ENCODE measurements around the gene BCL2. TPM values are rescaled to one million over a fixed set of nuclear protein-coding genes. Genes with fewer than 3 reads are reported as not detected.

Gene BCL2
- polyA plus RNA-seq, 3 donors: 23.1 to 27.3 (median 26.8) TPM

GRCh38 chr18:63145166-63145850 is 174.3 kb downstream of the BCL2 start:
- DNase-seq (ENCODE audit: extremely low read depth in 1 of 11, low read depth in 9 of 11, low spot score in 4 of 11): no peak

DNA sequence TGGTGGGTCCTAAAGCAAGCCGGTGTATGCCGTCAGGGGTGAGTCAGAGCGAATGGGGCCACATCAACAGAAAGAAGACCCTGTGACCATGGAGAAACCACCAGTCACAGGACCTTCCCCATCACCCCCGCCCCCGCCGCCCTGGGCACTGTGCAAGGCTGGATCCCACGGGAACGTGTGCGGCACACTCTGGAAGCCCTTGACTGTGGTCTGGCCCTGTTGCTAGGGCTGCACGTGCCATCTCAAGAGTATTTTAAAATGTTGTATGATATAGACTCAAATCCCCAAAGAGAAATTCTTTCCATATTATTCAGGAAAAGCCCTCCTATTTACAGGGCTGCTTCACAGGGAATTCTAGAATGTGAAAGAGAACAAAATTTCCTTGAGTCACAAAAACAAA is 174.8 kb downstream of the BCL2 start:
- DNase-seq (ENCODE audit: extremely low read depth in 1 of 11, low read depth in 9 of 11, low spot score in 4 of 11): no peak

DNA sequence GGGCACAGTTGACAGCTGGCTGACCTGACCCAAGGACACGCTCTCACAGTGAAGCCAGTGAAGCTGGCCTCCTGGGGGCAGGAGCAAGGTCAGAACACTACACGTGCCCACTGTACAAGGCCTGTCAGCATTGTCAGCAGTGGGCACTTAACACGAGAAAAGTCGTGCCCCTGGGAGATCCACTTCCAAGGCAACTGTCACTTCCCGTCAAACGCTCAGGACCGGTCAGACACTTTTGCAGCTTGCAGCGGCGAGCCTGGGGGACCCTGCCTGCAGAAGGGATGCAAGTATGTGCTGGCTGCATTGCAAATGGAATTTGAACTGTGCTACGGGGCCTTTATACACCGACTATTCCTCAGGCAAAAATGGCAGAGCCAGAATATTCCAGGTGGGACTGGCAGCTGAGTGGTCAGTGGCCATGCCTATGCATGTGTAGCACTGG is 176.2 kb downstream of the BCL2 start:
- no peak for DNase-seq (ENCODE audit: extremely low read depth in 1 of 11, low read depth in 9 of 11, low spot score in 4 of 11)

GRCh38 chr18:63142594-63143225 is 176.9 kb downstream of the BCL2 start:
- DNase-seq (ENCODE audit: extremely low read depth in 1 of 11, low read depth in 9 of 11, low spot score in 4 of 11): no peak

GRCh38 chr18:63141778-63142176 is 177.8 kb downstream of the BCL2 start:
- DNase-seq (ENCODE audit: extremely low read depth in 1 of 11, low read depth in 9 of 11, low spot score in 4 of 11): no peak

DNA sequence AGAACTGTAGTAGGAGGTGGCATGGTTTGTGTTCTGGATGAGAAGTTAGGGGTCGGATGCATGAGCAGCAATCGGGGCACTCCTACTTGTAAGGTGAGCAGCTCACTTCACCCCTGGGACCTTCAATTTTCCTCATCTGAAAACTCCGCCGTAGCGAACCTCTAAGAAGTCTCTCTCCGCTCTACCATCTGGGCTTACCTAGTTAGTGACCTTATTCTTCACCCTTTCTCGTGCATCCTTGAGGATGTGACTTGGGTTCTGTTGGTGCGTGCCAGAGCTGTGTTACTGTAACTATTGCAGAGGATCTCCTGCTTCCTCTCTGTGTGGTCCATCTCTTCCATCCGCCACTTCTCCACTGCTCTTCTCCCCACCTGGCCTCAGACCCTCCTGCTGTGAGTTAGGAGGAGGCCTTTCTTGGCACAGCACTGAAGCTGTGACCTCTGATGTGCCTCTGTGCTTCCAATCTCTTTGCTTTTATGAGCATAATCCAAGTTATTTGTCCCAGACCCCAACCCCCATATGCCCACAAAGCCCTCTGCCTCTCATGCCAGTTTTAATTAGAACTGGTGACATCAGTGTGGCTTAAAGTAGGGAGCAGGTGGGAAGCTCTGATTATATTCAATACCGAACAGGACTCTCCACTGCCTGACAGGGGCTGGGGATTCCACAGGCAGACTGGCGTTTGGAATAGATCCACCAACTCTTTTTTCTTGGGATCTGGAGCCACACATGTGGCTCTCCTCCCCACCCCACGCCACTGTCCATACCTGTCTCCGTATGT is 178.4 kb downstream of the BCL2 start:
- no peak for DNase-seq (ENCODE audit: extremely low read depth in 1 of 11, low read depth in 9 of 11, low spot score in 4 of 11)

DNA sequence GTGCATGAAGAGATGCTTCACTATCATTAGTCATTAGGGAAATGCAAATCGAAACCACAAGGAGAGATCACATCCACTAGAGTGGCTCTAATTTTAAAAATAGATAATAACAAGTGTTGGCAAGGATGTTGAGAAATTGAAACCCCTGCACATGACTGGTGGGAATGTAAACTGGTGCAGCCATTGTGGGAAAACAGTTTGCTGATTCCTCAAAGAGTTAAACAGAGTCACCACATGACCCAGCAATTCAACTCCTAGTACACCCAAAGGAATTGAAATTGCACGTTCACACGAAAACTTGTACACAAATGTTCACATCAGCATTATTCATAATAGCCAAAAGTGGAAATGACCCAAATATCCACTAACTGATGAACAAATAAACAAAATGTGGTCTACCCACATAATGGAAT is 179.5 kb downstream of the BCL2 start:
- DNase-seq (ENCODE audit: extremely low read depth in 1 of 11, low read depth in 9 of 11, low spot score in 4 of 11): no peak

GRCh38 chr18:63138436-63139340 is 180.9 kb downstream of the BCL2 start:
- no peak for DNase-seq (ENCODE audit: extremely low read depth in 1 of 11, low read depth in 9 of 11, low spot score in 4 of 11)

DNA sequence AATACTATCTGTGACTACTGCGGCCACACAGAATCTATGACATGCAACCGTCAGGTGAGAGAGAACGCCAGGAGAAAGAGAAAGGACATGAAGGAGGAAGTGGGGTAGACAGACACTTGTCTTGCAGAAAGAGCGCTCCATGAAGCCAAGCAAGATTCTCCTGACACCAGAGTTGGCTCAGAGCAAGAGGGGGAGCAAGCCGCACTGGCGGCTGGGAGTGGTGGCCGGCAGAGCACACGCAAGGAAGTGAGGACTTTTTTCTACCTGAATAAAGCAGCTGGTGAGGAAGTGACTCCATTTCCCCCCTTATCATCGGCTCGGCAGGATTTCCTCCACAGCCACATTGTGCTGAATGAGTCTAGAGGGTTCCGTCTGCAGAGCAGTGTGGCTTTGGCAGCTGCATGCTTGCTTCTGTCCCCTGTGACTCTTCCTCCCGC is 181.6 kb downstream of the BCL2 start:
- no peak for DNase-seq (ENCODE audit: extremely low read depth in 1 of 11, low read depth in 9 of 11, low spot score in 4 of 11)

DNA sequence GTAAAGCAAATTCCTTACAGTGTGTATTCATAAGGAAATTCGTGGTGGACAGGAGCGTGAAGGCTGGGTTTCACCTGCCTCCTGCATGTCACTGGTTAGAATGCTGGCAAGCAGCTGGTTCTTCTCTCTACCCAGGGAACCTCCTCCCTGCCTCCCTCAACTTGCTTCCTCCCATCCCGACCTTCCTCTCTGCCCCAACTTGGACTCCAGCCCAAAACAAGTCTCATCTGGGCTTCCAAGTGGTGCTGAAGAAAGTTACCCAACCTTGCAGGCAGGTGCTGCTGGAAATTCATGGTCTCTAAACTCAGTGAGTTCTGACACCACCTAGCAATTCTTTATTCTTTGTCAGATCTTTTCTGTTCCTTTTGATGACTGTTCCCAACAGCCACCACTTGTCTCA is 184.5 kb downstream of the BCL2 start:
- no peak for DNase-seq (ENCODE audit: extremely low read depth in 1 of 11, low read depth in 9 of 11, low spot score in 4 of 11)

DNA sequence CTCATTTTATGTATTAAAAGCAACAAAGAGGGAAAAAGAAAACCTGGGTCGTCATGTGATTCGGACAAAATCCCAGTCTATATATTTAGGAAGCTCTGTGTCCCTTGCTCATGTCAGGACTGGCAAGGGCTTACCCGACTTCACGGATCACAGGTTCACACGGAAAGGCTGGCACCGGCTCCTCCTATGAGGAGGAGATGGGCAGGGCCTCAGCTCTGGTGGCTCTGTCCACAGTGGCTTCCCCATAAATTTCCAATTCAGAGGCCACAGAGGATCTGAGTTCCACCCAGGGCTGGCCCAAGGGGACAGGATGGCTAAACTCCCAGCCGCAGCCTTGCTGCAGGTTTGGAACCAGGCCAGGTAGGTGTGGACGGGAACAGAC is 186.8 kb downstream of the BCL2 start:
- no peak for DNase-seq (ENCODE audit: extremely low read depth in 1 of 11, low read depth in 9 of 11, low spot score in 4 of 11)

DNA sequence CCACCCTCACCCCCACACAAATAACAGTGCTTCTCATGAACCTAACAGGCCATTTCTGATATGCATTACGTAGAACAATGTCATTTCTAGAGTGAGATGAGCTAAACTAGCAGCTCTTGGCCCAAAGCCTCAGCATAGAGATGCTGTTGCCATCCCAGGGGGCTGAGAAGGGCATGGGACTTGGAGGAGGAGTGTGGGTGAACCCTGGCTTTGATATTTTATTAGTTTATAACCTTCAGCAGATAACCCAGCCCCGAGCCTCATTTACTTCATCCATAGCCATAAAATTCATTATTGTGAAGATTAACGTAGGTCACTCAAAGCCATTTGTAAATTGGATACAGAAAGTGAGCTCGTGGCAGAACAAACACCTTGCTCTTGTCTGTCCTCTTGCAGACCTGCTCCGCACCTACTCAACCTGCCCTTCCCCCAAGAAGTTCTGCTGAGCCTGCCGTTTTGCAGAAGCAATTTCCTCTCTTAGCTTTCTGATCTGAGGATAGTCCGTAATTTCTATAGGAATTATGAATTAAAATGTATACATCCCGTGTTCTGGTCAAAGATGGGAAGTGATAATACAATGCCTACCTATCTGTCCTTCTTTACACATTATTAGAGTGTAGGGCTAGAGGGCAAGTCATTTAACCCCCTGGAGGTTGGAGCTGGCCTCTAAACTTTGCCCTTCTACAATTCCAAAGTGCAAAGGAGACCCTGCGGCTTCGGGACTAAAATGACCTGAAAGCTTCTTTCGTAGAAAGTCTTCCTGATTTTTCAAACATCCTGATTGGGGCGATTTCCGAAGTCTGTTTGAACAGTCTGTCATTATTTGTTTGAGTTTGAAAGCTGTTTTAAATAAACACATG is 187.4 kb downstream of the BCL2 start:
- DNase-seq (ENCODE audit: extremely low read depth in 1 of 11, low read depth in 9 of 11, low spot score in 4 of 11): no peak

GRCh38 chr18:63131106-63131958 is 188.2 kb downstream of the BCL2 start:
- peak in 5 of 11 donors; percentile 50 to 68 (median 53) for DNase-seq (ENCODE audit: extremely low read depth in 1 of 11, low read depth in 9 of 11, low spot score in 4 of 11)

DNA sequence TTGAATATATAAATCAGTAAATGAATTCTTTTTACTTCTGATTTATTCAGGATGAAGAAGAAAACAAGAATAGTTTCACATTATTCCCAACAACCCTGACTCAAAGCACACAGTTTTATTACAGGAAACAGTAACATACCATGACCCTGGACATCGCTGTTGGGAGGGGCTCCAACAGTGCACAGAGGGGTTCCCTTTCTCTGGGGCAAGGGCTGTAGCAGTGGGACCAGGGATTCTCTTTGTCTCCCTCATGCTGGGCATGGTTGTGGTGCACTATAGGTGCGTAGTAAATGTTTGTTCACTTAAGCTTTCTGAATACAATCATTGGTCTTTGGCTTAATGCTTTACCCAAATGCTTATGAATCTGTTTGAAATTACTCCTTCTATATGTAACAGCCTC is 189.4 kb downstream of the BCL2 start:
- no peak for DNase-seq (ENCODE audit: extremely low read depth in 1 of 11, low read depth in 9 of 11, low spot score in 4 of 11)

DNA sequence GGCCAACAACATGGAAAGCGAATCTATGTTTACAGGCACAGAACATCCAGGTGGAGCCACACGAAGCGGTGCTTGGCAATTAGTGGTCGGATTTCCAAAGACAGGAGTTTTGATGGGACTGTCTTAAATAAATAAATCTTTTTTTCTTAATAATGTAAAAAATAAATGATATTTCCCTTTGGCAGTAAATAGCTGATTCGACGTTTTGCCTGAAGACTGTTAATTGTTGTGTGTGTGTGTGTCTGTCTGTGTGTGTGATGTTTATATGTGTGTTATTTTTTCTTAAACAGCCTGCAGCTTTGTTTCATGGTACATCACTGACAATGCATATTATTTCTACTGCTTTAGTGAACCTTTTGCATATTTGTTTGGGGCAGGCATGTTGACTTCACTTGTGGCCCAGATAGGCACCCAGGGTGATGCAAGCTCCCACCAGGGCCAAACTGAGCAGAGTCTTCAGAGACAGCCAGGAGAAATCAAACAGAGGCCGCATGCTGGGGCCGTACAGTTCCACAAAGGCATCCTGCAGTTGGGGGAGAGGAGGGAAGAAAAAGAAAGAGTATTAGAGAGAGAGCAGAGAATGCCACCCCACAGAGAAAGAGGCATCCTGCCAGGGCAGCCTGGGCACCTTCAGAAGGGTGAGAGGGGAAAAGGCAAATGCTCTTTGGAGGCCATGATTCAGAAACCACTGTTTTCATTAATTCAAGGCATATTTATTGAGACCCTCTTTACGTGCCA is 191.2 kb downstream of the BCL2 start:
- DNase-seq (ENCODE audit: extremely low read depth in 1 of 11, low read depth in 9 of 11, low spot score in 4 of 11): no peak

GRCh38 chr18:63126134-63127069 is 193.2 kb downstream of the BCL2 start:
- DNase-seq (ENCODE audit: extremely low read depth in 1 of 11, low read depth in 9 of 11, low spot score in 4 of 11): no peak
